Stomach (tissue), 9 donors: Measurements from ENCODE around the gene CYS1. TPM values are rescaled to one million over a fixed set of nuclear protein-coding genes. Genes with fewer than 3 reads are reported as not detected.

Experiments
- DNase-seq, 2 donors: peaks; one replicate each; pipeline versions ENCODE4 v3.0.0 to v3.0.0-alpha.2; 2013 to 2019
- H3K27ac ChIP-seq, 5 donors: fragments of 200-600 bp in 4 of 5; sonication (generic) in 4 of 5; one replicate each; pipeline ENCODE4 v1.5.1; 2013 to 2019; ENCODE audit warnings: mild to moderate bottlenecking in 1 of 5, moderate library complexity in 1 of 5
- H3K27me3 ChIP-seq, 3 donors: fragments of 200-600 bp; sonication (generic); one replicate each; pipeline ENCODE4 v1.5.1; 2017 to 2019; ENCODE audit warnings: mixed run types in 1 of 3
- H3K36me3 ChIP-seq, 4 donors: fragments of 200-600 bp; sonication (generic); 1 replicate in 3 of 4; 2 replicates in 1 of 4; pipeline ENCODE4 v1.5.1; 2016 to 2019
- H3K4me1 ChIP-seq, 4 donors: fragments of 200-600 bp; sonication (generic); one replicate each; pipeline ENCODE4 v1.5.1; 2016 to 2019
- H3K4me3 ChIP-seq, 4 donors: fragments of 200-600 bp; sonication (generic) in 3 of 4; one replicate each; pipeline ENCODE4 v1.5.1; 2016 to 2019; ENCODE audit warnings: mild to moderate bottlenecking in 1 of 4
- H3K9me3 ChIP-seq, 4 donors: fragments of 200-600 bp; sonication (generic); one replicate each; pipeline ENCODE4 v1.5.1; 2016 to 2019
- CTCF ChIP-seq, 7 experiments: fragments of 450-650 bp in 4 of 7; fragments of 200-600 bp in 3 of 7; sonication (generic) in 3 of 7; IDR thresholded peaks; one replicate each; pipeline ENCODE4 v1.5.1; 2016 to 2019; ENCODE audit warnings: antibody characterized with exemption in 7 of 7, control low read depth in 2 of 7, mild to moderate bottlenecking in 1 of 7
- EP300 ChIP-seq: sonication (generic); formaldehyde crosslinking; IDR thresholded peaks from one replicate; pipeline ENCODE4 v1.6.1; 2017; ENCODE audit warnings: antibody characterized with exemption
- POLR2A ChIP-seq, 4 donors: fragments of 450-650 bp; IDR thresholded peaks; one replicate each; pipeline ENCODE4 v1.6.1; 2016; ENCODE audit warnings: antibody characterized with exemption in 4 of 4, control low read depth in 2 of 4, mild to moderate bottlenecking in 1 of 4, moderate library complexity in 1 of 4
- POLR2AphosphoS5 ChIP-seq, 3 donors: sonication (generic); formaldehyde crosslinking; IDR thresholded peaks; one replicate each; pipeline ENCODE4 v1.6.1; 2016; ENCODE audit warnings: antibody characterized with exemption in 3 of 3
- WGBS, 5 donors: extraction: QIAGEN DNeasy Blood & Tissue Kit in 3 of 5; methylation state at CpG; one replicate each; pipeline versions ENCODE4 v1.1.5 to v1.1.7; 2013 to 2018; 5-methylcytosine and 5-hydroxymethylcytosine counted together
- intact Hi-C: fragments of 100-400 bp; cut with DNase I; formaldehyde crosslinking; loops from one replicate; pipeline ENCODE4 v1.15.1; 2023; ENCODE audit warnings: low total_unique reads
- polyA plus RNA-seq, 3 donors: library from polyadenylated mRNA; stranded (reverse); fragments of 200-250 nt; gene quantifications; one replicate each; pipeline ENCODE4 v1.2.3, GENCODE V29; 2013
- total RNA-seq, 5 donors: library from RNA; depleted of rRNA; stranded (reverse); fragments of >200 nt; gene quantifications; one replicate each; pipeline versions ENCODE4 v1.1.0 to v1.2.3, GENCODE V29; 2014 to 2016
- donor health status: healthy with polysubstance abuse.
- donor health status: Bipolar disorder and iron deficiency.
- donor health status: healthy.

The CYS1 gene
- total and polyA plus RNA-seq, 8 donors, result 1.1 to 33.8 (median 3.9) TPM; not detected in 1

GRCh38 chr2:10076988-10077527, 3.2 kb downstream of the CYS1 start:
- no peak for DNase-seq
- no peak overlapping the region for H3K4me3 ChIP-seq
- 78 to 88% (median 81%) methylated on average over 5 of the region's 5 CpGs for WGBS, 5 donors
- H3K4me1 ChIP-seq, result peaks cover 11 to 46% (median 31%) of the 10 kb centered on the region in 4 donors
- H3K27ac ChIP-seq, result no peak overlapping the region
- TF ChIP-seq POLR2A (IDR thresholded peaks at IDR 0.05) (no peak), CTCF (IDR thresholded peaks at IDR 0.05) (no peak), POLR2AphosphoS5 (IDR thresholded peaks at IDR 0.05) (no peak), EP300 (no peak)
- intact Hi-C loops, result no loop called here
- H3K27me3 ChIP-seq, result peaks cover 0 to 88% (median 39%) of the 10 kb centered on the region in 3 donors
- H3K36me3 ChIP-seq, result no peaks in the 10 kb centered on the region
- no peaks in the 10 kb centered on the region for H3K9me3 ChIP-seq

GRCh38 chr2:10076511-10076910, 3.7 kb downstream of the CYS1 start:
- H3K27me3 ChIP-seq, result peaks cover 0 to 83% (median 34%) of the 10 kb centered on the region in 3 donors
- no peak for DNase-seq

GRCh38 chr2:10075571-10076209, 4.5 kb downstream of the CYS1 start:
- DNase-seq, result no peak
- Histone ChIP-seq H3K36me3 (no peaks in the 10 kb centered on the region), H3K27me3 (peaks cover 0 to 74% (median 29%) of the 10 kb centered on the region in 3 donors)

More at GRCh38 chr2:10076511-10076910, 3.7 kb downstream of the CYS1 start:
- H3K27ac ChIP-seq, result no peak overlapping the region
- H3K4me1 ChIP-seq, result peaks cover 11 to 46% (median 31%) of the 10 kb centered on the region in 4 donors
- 81 to 85% (median 84%) methylated on average over 13 of the region's 13 CpGs for WGBS, 5 donors
- TF ChIP-seq CTCF (IDR thresholded peaks at IDR 0.05) (no peak), EP300 (no peak), POLR2AphosphoS5 (IDR thresholded peaks at IDR 0.05) (no peak), POLR2A (IDR thresholded peaks at IDR 0.05) (no peak)
- no peak overlapping the region for H3K4me3 ChIP-seq
- no peaks in the 10 kb centered on the region for H3K9me3 ChIP-seq
- intact Hi-C loops, result no loop called here
- H3K36me3 ChIP-seq, result no peaks in the 10 kb centered on the region

GRCh38 chr2:10075101-10075500, 5.1 kb downstream of the CYS1 start:
- TF ChIP-seq EP300, result no peak
- no peak for TF ChIP-seq POLR2AphosphoS5 (IDR thresholded peaks at IDR 0.05)
- TF ChIP-seq POLR2A (IDR thresholded peaks at IDR 0.05), result no peak
- TF ChIP-seq CTCF (IDR thresholded peaks at IDR 0.05), result no peak
- Histone ChIP-seq H3K36me3 (no peaks in the 10 kb centered on the region), H3K4me3 (no peak overlapping the region), H3K27me3 (peaks cover 0 to 68% (median 23%) of the 10 kb centered on the region in 3 donors), H3K27ac (no peak overlapping the region), H3K4me1 (peaks cover 4 to 37% (median 24%) of the 10 kb centered on the region in 4 donors), H3K9me3 (no peaks in the 10 kb centered on the region)
- intact Hi-C loops, result no loop called here
- no peak for DNase-seq
- WGBS, 5 donors, result 78 to 84% (median 82%) methylated on average over 13 of the region's 13 CpGs

More at GRCh38 chr2:10075571-10076209, 4.5 kb downstream of the CYS1 start:
- 65 to 71% (median 68%) methylated on average over 9 of the region's 9 CpGs for WGBS, 5 donors
- no peak overlapping the region for H3K4me3 ChIP-seq
- TF ChIP-seq CTCF (IDR thresholded peaks at IDR 0.05) (no peak), POLR2A (IDR thresholded peaks at IDR 0.05) (no peak), EP300 (no peak), POLR2AphosphoS5 (IDR thresholded peaks at IDR 0.05) (no peak)
- intact Hi-C loops, result no loop called here
- H3K4me1 ChIP-seq, result peaks cover 10 to 43% (median 30%) of the 10 kb centered on the region in 4 donors
- no peak overlapping the region for H3K27ac ChIP-seq
- no peaks in the 10 kb centered on the region for H3K9me3 ChIP-seq
